HG03103 (cell line): Measurements from ENCODE around the gene TPI1.

Experiments used
- ATAC-seq: cut with Tn5 transposase; IDR thresholded peaks from one replicate; pipeline ENCODE4 v1.9.1; 2021; ENCODE audit warnings: low read depth; ENCODE audit not compliant: unreplicated experiment

Gene TPI1

DNA sequence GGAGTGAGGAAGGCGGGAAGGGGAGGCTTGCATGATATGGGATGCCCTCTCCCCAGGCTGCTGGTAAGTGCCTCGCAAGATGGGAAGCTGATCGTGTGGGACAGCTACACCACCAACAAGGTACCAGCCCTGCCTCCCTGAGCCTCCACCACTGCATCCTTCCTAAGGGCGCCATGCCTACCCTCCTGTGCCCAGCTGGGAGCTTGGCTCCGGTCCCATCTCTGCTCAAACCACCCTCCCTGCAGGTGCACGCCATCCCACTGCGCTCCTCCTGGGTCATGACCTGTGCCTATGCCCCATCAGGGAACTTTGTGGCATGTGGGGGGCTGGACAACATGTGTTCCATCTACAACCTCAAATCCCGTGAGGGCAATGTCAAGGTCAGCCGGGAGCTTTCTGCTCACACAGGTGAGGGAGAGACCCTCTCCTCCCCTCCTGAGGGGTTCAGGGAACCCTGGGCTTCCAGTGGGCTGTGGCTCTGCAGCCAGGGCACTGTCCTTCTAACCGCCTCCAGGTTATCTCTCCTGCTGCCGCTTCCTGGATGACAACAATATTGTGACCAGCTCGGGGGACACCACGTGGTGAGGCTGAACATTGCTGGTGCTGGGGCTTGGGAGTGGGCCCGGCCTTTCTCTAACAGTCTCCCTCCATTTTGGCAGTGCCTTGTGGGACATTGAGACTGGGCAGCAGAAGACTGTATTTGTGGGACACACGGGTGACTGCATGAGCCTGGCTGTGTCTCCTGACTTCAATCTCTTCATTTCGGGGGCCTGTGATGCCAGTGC lies 24.0 kb upstream of the TPI1 start:
- ATAC-seq, result no peak

DNA sequence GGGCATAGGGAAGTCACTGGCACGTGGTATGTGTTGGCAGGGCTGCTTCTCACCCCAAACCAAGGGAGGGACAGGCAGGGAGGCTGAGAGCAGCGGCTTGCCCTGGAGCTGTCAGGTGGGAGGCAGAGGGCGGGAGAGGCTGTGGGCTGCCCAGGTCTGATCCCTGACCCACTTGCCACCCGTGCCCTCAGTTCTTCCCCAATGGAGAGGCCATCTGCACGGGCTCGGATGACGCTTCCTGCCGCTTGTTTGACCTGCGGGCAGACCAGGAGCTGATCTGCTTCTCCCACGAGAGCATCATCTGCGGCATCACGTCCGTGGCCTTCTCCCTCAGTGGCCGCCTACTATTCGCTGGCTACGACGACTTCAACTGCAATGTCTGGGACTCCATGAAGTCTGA lies 21.9 kb upstream of the TPI1 start:
- no peak for ATAC-seq

DNA sequence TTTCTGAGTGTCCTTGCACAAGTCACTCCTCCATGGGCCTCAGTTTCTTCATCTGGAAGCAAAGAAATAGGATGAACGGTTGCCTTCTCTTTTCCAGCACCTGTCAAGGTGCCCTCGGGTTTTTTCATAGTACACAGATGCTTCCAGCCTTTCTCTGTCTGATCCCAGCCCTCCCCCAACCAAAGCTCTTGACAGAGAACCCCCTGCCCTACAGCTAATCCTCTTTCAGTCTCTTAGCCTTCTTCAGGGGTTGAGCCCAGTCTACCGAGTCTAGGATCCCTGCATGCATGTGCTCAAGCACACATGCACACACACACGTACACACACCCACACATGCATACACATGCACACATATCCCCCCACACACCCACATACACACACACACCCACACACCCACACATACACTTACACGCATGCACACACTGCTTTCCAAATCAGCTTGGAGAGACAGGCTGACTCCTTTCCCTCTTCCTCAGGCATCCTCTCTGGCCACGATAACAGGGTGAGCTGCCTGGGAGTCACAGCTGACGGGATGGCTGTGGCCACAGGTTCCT lies 20.9 kb upstream of the TPI1 start:
- ATAC-seq, result no peak

DNA sequence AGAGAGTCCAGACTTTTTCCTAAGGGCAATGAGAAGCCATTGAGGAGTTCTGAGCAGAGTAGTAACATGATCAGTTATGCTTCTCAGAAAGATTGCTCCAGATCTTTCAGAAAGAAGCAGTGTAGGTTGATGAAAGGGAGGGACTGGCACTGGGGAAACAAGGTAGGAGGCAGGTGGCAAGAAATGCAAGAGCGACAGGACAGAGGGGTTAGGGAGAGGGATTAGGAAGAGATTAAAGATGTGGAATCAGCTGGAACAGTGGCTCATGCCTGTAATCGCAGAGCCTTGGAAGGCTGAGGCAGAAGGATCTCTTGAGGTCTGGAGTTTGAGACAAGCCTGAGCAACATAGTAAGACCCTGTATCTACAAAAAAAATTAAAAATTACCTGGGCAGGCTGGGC lies 19.7 kb upstream of the TPI1 start:
- no peak for ATAC-seq

DNA sequence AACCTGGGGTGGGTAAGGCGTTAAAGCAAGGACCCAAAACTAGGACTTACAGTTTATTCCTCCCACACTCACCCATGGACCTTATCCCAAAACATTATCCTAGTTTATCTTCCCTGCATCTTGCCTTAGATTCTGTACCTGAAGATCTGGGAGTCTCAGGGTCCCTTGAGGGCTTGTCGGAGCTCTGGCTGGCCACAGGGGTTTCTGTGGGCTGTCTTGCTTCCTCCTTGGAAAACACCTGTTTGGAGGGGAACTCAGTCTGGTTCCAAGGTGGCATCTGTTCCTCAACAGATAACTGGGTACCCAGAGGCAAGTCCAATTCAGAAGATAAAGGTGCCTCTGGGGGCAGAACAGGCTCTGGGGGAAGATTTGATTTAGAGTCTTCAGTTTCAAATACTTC lies 17.9 kb upstream of the TPI1 start:
- no peak for ATAC-seq

DNA sequence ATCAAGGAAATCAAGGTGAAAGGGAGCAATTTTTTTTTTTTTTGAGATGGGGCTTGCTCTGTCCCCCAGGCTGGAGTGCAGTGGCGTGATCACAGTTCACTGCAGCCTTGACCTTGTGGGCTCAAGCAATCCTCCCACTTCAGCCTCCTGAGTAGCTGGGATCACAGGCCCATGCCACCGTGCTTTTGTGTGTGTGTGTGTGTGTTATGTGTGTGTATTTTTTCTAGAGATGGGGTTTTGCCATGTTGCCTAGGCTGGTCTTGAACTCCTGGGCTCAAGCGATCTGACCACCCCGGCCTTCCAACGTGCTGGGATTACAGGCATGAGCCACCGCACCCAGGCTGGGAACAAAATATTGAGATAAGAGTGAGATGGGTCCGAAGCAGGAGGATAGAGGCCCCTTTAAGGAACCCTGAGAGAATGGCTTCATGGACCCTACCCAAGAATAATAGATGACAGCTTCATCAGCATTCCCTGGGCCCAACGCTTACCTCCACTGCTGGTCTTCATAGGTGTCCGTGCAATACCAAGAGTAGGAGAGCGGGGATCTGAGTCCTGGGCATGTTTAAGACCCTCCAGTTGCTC lies 17.3 kb upstream of the TPI1 start:
- ATAC-seq, result no peak

DNA sequence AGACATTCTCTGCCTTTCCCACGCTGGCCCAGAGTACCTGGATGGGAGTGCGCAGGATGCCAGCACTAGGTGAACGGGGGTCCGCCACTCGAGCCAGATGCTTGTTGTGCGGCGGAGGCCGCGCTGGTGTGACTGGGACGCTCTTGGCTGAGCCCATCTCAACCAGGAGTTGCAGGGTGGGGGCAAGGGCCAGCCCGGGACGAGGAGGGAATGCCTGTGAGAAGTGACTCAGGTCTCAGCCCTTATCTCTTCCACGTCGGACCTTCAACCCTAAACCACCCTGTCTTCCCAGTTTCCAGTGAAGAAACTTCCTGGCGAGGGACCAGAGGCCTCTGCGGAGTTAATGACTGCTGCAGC lies 16.6 kb upstream of the TPI1 start:
- ATAC-seq, result no peak

DNA sequence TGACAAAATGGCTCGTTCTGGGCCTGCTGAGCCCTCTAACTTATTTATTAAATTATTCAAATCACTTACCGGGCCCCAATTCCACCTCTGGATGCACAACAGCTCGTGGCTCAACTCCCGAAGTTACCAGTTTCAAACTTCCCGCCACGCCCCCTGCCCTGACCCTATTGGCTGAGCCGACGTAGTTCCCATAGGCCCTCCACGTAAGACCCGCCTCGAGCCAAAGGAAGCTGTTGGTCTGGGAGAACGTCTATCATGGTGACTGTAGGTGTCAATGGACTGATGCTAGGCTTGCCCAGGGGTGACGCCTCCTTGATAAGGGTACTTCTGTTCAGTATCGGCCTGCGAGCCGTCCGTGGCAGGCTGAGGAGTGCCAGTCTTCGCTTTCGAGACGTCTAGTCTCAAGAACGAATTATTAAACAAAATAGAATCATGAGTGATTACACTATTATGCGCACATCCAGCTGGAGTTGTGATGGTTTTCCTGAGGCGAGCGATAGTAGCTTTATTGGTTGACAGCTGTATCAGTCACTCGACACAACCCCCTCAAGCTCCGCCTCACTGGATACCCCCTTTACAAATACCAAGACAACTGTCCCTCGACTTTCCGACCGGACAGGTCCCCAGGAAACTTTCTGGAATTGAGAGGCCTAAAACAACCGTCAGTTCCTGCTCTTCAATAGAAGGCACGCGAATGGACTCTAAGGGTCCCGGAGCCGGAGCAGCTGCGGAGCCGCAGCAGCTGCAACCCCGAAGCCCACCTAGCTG lies 16.0 kb upstream of the TPI1 start, which contains the start of gene CDCA3:
CDCA3 (minus strand) TSS at position 134 of the 768 bp plus-strand sequence. CDS start 334 bp downstream, outside the sequence.
- ATAC-seq, result peak; percentile 43

DNA sequence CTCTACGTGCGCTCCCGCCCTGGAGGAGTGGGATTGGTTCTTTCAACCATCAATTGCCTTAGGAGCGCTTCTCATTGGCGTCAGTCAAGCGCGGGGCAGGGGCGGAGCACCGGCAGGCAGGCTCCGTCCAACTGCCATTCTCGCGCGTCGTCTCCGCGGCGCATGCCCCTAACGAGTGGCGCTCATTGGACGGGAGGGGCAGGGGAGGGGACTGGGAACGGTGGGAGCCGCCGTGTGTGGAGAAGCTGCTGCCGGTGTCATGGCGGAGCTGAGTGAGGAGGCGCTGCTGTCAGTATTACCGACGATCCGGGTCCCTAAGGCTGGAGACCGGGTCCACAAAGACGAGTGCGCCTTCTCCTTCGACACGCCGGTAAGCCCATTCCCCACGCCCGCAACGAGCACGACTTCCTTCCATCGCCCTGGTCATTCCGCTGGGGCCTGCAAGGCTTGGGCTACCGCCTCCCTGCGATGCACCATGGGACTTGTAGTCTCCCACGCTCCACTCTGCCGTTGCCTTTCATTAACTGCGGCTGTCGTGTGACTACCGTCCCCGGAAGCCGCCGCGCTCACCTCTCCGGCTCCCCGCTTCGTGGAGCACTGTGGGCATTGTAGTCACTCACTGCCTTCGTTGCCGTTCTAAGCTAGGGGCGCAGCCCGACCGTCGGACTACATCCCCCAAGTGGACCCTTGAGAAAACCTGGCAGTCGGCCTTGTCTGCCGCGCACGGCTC lies 15.2 kb upstream of the TPI1 start, which contains the start of gene USP5:
USP5 (plus strand) TSS at position 230 of the 730 bp plus-strand sequence; CDS start at position 260, 30 bp downstream.
- peak; percentile 68 for ATAC-seq

DNA sequence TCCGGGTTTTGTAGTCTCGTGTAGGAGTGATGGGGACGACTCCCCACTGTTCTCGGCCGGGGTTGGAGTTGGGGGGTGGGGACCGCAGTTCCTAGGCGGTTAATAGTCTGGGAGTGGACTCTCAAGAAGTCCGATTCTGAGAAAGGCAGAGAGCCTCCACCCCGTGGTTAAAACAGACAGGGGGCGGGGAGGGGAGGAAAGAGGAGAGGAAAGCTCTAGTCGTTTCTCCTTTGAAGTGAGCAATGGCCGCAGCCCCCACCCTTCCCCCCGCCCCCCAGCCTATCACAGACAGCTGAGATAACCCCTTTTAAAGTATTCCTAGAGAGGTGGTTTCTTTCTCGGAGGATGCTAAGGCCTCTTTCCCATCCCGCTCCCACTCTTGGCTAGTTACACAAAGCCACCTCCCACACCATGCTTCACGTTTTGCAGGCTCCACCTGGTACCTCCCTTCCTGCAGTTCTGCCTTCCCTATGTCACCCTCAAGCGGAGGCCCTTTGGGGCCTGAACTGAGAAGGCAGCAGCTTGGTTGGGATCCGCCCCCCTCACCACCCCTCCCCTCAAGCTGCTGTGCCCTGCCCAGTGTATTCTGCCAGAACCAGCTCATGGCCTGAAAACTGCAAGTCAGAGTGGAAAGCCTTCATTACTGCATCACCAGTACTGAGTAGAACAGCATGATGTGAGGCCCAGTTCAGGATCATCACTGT lies 14.5 kb upstream of the TPI1 start:
- ATAC-seq, result no peak

DNA sequence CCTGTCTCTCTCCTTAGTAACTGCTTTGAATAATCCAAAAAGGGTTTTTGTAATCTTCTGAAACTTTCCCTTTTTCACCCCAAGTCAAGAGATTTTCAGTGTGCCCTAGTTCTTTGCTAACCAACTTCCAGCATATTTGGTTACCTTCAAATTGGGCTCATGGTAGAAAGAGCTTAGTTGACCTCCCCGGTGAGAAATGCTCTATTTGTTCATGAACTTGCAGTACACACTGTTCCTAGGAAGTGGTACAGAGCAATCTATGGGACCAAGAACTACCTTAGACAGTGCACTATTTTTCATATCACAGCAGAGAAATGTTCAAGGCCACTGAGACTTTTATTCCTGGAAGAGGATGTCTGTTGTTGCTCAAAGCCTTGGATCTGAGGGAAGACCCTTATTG lies 13.7 kb upstream of the TPI1 start:
- no peak for ATAC-seq

DNA sequence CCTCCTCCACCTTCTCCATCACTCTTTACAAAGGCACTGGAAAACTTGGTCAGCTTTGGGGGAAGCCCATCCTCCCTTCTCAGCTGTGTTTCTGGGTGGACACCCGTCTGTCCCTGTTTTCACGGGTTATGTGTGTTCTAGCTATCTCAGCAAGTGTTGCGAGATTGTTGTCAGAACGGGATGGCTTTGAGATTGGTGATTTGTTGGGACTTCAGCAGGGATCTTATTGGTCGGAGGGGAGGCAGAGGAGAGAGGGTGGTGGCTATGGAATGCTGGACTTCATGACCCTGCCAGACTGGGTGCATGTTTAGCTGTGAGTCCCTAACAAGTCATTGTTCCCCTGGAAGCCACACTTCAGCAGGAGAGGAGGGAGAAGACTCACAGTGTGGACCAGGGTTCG lies 13.3 kb upstream of the TPI1 start:
- no peak for ATAC-seq

DNA sequence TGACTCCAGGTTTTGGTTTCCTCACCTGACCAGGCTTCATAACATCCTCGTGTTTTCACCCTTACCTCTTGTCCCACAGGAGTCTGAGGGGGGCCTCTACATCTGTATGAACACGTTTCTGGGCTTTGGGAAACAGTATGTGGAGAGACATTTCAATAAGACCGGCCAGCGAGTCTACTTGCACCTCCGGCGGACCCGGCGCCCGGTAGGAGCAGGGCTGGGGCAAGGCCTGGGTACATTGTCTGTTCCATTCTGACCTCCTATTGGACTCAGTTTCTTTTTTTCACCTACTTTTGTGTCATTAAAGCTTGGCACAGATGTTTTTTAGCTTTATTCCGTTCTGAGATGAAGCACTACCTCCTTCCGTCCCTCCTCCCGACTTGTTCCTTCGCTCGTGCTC lies 12.0 kb upstream of the TPI1 start:
- ATAC-seq, result no peak

DNA sequence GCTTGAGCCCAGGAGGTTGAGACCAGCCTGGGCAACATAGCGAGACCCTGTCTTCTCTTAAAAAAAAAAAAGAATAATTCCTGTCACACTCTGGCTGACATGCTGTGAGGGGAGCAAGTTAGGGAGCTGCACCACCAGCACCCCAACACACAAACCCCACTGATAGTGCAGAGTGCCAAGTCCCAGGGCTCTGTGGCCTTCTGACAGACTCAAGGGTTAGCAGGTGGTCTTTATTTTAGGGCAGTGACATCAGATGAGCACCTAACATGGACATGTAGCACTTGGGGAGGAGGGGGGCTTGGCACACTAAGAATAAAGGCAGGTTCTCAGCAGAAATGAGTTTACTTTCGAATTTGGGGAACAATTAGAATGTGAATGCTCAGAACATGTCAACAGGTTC lies 8.5 kb upstream of the TPI1 start:
- ATAC-seq, result no peak

DNA sequence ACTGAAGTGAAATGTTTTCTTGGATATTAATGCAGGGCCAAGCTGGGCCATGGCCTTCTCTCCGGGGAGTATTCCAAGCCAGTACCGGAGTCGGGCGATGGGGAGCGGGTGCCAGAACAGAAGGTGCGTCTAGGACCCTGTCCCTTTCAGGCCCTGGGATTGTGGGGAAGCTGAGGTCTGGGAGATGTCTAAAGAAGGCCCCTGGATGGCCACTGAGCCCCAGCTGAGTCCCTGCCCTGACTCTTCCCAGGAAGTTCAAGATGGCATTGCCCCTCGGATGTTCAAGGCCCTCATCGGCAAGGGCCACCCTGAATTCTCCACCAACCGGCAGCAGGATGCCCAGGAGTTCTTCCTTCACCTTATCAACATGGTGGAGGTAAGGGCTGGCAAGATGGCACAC lies 7.2 kb upstream of the TPI1 start:
- no peak for ATAC-seq

DNA sequence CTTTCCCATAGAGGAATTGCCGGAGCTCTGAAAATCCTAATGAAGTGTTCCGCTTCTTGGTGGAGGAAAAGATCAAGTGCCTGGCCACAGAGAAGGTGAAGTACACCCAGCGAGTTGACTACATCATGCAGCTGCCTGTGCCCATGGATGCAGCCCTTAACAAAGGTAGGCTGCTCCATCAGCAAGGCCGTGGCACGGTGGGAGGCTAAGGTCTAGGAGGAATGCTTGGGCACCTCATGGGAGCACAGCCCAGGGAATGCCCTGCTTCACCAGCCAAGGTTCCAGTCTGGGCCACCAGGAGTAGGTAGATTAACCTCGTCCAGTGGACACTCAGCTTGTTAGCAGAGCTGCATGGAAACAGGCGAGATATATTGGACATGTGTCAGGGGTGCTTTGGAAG lies 6.4 kb upstream of the TPI1 start:
- ATAC-seq, result no peak

DNA sequence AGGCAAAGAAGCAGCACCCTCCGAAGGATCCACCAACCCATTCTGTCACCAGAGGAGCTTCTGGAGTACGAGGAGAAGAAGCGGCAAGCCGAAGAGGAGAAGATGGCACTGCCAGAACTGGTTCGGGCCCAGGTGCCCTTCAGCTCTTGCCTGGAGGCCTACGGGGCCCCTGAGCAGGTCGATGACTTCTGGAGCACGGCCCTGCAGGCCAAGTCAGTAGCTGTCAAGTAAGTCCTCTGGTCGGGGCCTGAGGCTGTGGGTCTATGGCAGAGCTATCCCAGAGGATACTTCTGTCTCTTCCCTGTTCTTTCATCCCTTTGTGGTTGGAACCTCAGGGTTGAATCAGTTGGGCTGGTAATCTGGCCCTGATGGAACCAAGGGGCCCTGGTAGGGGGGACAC lies 5.9 kb upstream of the TPI1 start:
- no peak for ATAC-seq

DNA sequence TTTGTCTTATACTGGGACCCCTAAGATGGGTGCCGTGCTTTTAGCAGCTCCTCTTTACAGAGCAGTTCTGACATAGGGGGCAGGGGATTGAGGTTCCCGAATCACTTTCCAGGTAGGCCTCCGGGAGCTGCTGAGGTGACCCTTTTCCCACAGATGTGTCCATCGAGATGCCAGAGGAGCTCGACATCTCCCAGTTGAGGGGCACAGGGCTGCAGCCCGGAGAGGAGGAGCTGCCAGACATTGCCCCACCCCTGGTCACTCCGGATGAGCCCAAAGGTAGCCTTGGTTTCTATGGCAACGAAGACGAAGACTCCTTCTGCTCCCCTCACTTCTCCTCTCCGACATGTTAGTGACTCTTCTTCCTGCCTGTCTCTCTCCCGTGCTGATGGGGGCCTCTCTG lies 4.3 kb upstream of the TPI1 start:
- ATAC-seq, result no peak

DNA sequence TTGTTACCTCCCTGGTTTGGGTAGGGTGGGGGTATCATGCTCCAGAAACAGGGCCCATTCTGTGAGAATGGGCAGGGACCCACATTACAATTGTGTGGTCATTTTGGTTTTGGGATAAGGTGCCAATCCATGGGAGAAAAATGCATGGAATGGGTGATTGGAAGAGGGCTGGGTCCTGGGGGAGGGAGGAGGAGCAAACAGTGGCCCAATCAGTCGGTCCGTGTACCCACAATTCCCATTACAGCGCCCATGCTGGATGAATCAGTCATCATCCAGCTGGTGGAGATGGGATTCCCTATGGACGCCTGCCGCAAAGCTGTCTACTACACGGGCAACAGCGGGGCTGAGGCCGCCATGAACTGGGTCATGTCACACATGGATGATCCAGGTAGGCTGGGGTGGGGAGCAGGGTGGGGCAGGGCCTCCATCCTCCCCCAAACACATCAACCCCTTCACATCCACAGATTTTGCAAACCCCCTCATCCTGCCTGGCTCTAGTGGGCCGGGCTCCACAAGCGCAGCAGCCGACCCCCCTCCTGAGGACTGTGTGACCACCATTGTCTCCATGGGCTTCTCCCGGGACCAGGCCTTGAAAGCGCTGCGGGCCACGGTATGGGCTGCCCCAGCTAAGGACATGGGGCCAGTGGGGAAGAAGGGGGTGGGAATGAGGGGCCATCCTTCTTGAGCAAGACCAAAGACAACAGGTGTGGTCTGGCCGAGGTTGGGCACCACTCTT lies 3.6 kb upstream of the TPI1 start:
- no peak for ATAC-seq
